Measurements from ENCODE around the gene ZNF184.

The ZNF184 gene

GRCh38 chr6:27472617-27473400, at the start of gene ZNF184:
Gene ZNF184, minus strand, starts transcription at chr6:27473105. Its CDS starts 811 bp downstream, at chr6:27472294.
- DNase-seq (ENCODE audit: low read depth in 2 of 2, low spot score in 1 of 2) = peak; percentile 64 to 67

GRCh38 chr6:27518881-27519795, 46.2 kb upstream of the ZNF184 start:
- DNase-seq (ENCODE audit: low read depth in 2 of 2, low spot score in 1 of 2) = peak in 1 of 2 donors; percentile 26

GRCh38 chr6:27517928-27518787, 45.3 kb upstream of the ZNF184 start:
- DNase-seq (ENCODE audit: low read depth in 2 of 2, low spot score in 1 of 2) = no peak

GRCh38 chr6:27517238-27517637, 44.3 kb upstream of the ZNF184 start:
- DNase-seq (ENCODE audit: low read depth in 2 of 2, low spot score in 1 of 2) = no peak

GRCh38 chr6:27514906-27515495, 42.1 kb upstream of the ZNF184 start:
- no peak for DNase-seq (ENCODE audit: low read depth in 2 of 2, low spot score in 1 of 2)

- no peak for DNase-seq (ENCODE audit: low read depth in 2 of 2, low spot score in 1 of 2)
Measured at GRCh38 chr6:27512525-27512924, 39.6 kb upstream of the ZNF184 start.

GRCh38 chr6:27507041-27507956, 34.4 kb upstream of the ZNF184 start:
- no peak for DNase-seq (ENCODE audit: low read depth in 2 of 2, low spot score in 1 of 2)

GRCh38 chr6:27505209-27506027, 32.5 kb upstream of the ZNF184 start:
- no peak for DNase-seq (ENCODE audit: low read depth in 2 of 2, low spot score in 1 of 2)

- DNase-seq (ENCODE audit: low read depth in 2 of 2, low spot score in 1 of 2) = peak; percentile 44 to 57
Measured at GRCh38 chr6:27503436-27504030, 30.6 kb upstream of the ZNF184 start.

- no peak for DNase-seq (ENCODE audit: low read depth in 2 of 2, low spot score in 1 of 2)
Measured at GRCh38 chr6:27502508-27503435, 29.9 kb upstream of the ZNF184 start.

GRCh38 chr6:27501187-27501586, 28.3 kb upstream of the ZNF184 start:
- no peak for DNase-seq (ENCODE audit: low read depth in 2 of 2, low spot score in 1 of 2)

- no peak for DNase-seq (ENCODE audit: low read depth in 2 of 2, low spot score in 1 of 2)
Measured at GRCh38 chr6:27500177-27500576, 27.3 kb upstream of the ZNF184 start.

- DNase-seq (ENCODE audit: low read depth in 2 of 2, low spot score in 1 of 2) = no peak
Measured at GRCh38 chr6:27495386-27496135, 22.7 kb upstream of the ZNF184 start.

- DNase-seq (ENCODE audit: low read depth in 2 of 2, low spot score in 1 of 2) = no peak
Measured at GRCh38 chr6:27494987-27495385, 22.1 kb upstream of the ZNF184 start.

- DNase-seq (ENCODE audit: low read depth in 2 of 2, low spot score in 1 of 2) = no peak
Measured at GRCh38 chr6:27494103-27494502, 21.2 kb upstream of the ZNF184 start.

GRCh38 chr6:27492631-27493190, 19.8 kb upstream of the ZNF184 start:
- no peak for DNase-seq (ENCODE audit: low read depth in 2 of 2, low spot score in 1 of 2)
